Skeletal muscle tissue (tissue), 4 donors: ENCODE data around the gene SBK3. TPM values are rescaled to one million over a fixed set of nuclear protein-coding genes. Genes with fewer than 3 reads are reported as not detected.
"Not testable (repeated sequence)": the region's sequence is repeated elsewhere in the genome, so short reads cannot be mapped to it uniquely, and the experiment has no call there.

Experiments used
- H3K27ac ChIP-seq: one replicate; pipeline ENCODE4 v1.7.0; 2013; ENCODE audit warnings: mild to moderate bottlenecking, low read depth, low read length, inconsistent platforms
- H3K27me3 ChIP-seq, 3 donors: one replicate each; pipeline ENCODE4 v1.7.0; 2013; ENCODE audit warnings: low read length in 3 of 3; ENCODE audit not compliant: control insufficient read depth in 3 of 3, insufficient read depth in 3 of 3
- H3K36me3 ChIP-seq, 3 donors: one replicate each; pipeline ENCODE4 v1.7.0; 2013; ENCODE audit warnings: low read length in 3 of 3; ENCODE audit not compliant: control insufficient read depth in 3 of 3, insufficient read depth in 3 of 3
- H3K4me1 ChIP-seq, 3 donors: one replicate each; pipeline ENCODE4 v1.7.0; 2013; ENCODE audit warnings: low read length in 3 of 3, mild to moderate bottlenecking in 3 of 3; ENCODE audit not compliant: control insufficient read depth in 3 of 3, insufficient read depth in 3 of 3
- H3K4me3 ChIP-seq, 3 donors: one replicate each; pipeline ENCODE4 v1.7.0; 2013; ENCODE audit warnings: low read length in 3 of 3
- H3K9ac ChIP-seq, 3 donors: one replicate each; pipeline ENCODE4 v1.7.0; 2013; ENCODE audit warnings: low read length in 3 of 3, mild to moderate bottlenecking in 3 of 3, moderate library complexity in 2 of 3, low read depth in 1 of 3
- H3K9me3 ChIP-seq, 3 donors: one replicate each; pipeline ENCODE4 v1.7.0; 2013; ENCODE audit warnings: low read length in 3 of 3; ENCODE audit not compliant: control insufficient read depth in 3 of 3
- total RNA-seq: library from RNA; depleted of rRNA; stranded (reverse); fragments of >200 nt; gene quantifications from one replicate; pipeline ENCODE4 v1.2.3, GENCODE V29; 2014
- donor health status: Osteomylitis.

SBK3 gene
- total RNA-seq, 1 donor from 2014 or later: not detected

GRCh38 chr19:55584871-55585270 is 39.5 kb upstream of the SBK3 start:
- H3K27me3 ChIP-seq: peaks cover 2 to 19% (median 16%) of the 10 kb centered on the region in 3 donors
- H3K4me1 ChIP-seq: peaks cover 24 to 30% (median 28%) of the 10 kb centered on the region in 3 donors
- H3K27ac ChIP-seq: no peak overlapping the region
- H3K9ac ChIP-seq: no peak overlapping the region
- H3K4me3 ChIP-seq: no peak overlapping the region
- H3K36me3 ChIP-seq: no peaks in the 10 kb centered on the region
- no peaks in the 10 kb centered on the region for H3K9me3 ChIP-seq

- not testable (repeated sequence) for H3K9ac ChIP-seq, H3K9me3 ChIP-seq, H3K4me3 ChIP-seq, H3K36me3 ChIP-seq, H3K27ac ChIP-seq
- Histone ChIP-seq H3K4me1 (peaks cover 28 to 36% (median 30%) of the 10 kb centered on the region in 3 donors), H3K27me3 (peaks cover 2 to 19% (median 16%) of the 10 kb centered on the region in 3 donors)
Measured at GRCh38 chr19:55583897-55584296, 38.6 kb upstream of the SBK3 start.

GRCh38 chr19:55582284-55582683 is 36.9 kb upstream of the SBK3 start:
- H3K4me1 ChIP-seq: peaks cover 26 to 33% (median 29%) of the 10 kb centered on the region in 3 donors
- not testable (repeated sequence) for H3K36me3 ChIP-seq

DNA sequence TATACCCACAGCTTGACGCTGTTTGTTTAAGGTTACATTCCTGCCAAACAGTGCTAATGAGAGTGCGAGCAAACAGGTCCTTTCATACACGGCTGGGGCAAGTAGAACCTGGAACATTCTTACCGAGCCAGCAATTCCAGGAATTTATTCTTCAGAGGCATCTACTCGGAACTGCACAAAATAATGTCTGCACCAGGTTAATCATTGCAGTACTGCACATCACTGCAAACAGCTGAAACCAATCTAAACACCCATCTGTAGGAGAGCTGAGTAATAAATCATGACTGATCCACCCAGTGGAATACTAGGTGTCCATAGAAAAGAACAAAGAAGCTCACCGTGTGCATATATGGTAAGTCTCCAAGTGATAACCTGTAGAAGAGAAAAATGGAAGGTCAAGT is 36.5 kb upstream of the SBK3 start:
- peak overlapping the region in 1 of 3 donors; percentile 85 for H3K4me3 ChIP-seq

More at GRCh38 chr19:55582284-55582683, 36.9 kb upstream of the SBK3 start:
- not testable (repeated sequence) for H3K4me3 ChIP-seq, H3K27ac ChIP-seq, H3K9ac ChIP-seq, H3K9me3 ChIP-seq
- H3K27me3 ChIP-seq: peaks cover 2 to 18% (median 16%) of the 10 kb centered on the region in 3 donors

DNA sequence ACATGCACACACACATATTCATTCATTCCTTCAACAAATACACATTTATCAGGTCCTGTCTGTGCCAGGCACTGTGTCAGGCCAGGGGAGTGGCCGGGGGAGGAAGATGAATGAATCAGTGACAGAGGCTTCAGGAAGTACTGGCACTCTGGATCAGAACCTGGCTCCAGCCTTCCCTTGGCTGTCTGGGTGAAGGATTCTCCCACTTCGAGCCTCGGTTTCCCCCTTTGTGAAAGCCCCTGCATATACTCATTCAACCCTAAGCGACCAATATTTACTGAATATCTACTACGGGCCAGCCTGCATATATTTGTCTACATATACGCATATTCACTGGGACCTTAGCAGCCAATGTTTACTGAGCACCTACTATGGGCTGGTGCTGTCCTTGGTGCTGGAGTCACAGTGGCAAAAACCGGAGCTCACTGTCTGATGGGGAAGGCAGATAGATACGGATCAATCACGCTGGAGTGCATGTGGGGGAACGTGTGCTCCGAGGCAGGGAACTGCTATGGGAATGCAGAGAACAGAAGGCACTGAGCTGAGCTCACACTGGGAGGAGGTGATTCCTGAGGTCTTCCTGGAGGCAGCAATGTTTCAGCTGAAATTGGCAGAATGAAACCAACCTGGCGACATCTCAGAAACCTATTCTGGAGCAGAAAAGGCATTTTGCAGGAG is 35.9 kb upstream of the SBK3 start:
- Histone ChIP-seq H3K4me3 (peak overlapping the region; percentile 85 to 87 (median 86)), H3K9me3 (no peaks in the 10 kb centered on the region), H3K27ac (peak overlapping the region; percentile 95), H3K36me3 (peaks cover 0 to 12% (median 6%) of the 10 kb centered on the region in 3 donors), H3K27me3 (peaks cover 2 to 14% (median 10%) of the 10 kb centered on the region in 3 donors), H3K4me1 (peaks cover 18 to 25% (median 21%) of the 10 kb centered on the region in 3 donors), H3K9ac (peak overlapping the region; percentile 87 to 91 (median 87))

More for the DNA sequence above, 36.5 kb upstream of the SBK3 start:
- Histone ChIP-seq H3K27ac (no peak overlapping the region), H3K9ac (no peak overlapping the region), H3K27me3 (peaks cover 2 to 15% (median 14%) of the 10 kb centered on the region in 3 donors), H3K36me3 (peaks cover 0 to 11% (median 4%) of the 10 kb centered on the region in 3 donors), H3K4me1 (peaks cover 21 to 28% (median 24%) of the 10 kb centered on the region in 3 donors), H3K9me3 (no peaks in the 10 kb centered on the region)

GRCh38 chr19:55580628-55581144 is 35.3 kb upstream of the SBK3 start, which contains the start of gene ZNF579:
ZNF579 (minus strand) TSS chr19:55580848; CDS start chr19:55579639, 1,209 bp downstream.
- Histone ChIP-seq H3K36me3 (peaks cover 0 to 12% (median 6%) of the 10 kb centered on the region in 3 donors), H3K4me1 (peaks cover 12 to 20% (median 16%) of the 10 kb centered on the region in 3 donors), H3K9me3 (no peaks in the 10 kb centered on the region), H3K27ac (peak within 1 kb of the TSS; percentile 95), H3K9ac (peak within 1 kb of the TSS; percentile 90 to 94 (median 91)), H3K4me3 (peak within 1 kb of the TSS; percentile 85 to 87 (median 86)), H3K27me3 (peaks cover 0 to 9% (median 6%) of the 10 kb centered on the region in 3 donors)

DNA sequence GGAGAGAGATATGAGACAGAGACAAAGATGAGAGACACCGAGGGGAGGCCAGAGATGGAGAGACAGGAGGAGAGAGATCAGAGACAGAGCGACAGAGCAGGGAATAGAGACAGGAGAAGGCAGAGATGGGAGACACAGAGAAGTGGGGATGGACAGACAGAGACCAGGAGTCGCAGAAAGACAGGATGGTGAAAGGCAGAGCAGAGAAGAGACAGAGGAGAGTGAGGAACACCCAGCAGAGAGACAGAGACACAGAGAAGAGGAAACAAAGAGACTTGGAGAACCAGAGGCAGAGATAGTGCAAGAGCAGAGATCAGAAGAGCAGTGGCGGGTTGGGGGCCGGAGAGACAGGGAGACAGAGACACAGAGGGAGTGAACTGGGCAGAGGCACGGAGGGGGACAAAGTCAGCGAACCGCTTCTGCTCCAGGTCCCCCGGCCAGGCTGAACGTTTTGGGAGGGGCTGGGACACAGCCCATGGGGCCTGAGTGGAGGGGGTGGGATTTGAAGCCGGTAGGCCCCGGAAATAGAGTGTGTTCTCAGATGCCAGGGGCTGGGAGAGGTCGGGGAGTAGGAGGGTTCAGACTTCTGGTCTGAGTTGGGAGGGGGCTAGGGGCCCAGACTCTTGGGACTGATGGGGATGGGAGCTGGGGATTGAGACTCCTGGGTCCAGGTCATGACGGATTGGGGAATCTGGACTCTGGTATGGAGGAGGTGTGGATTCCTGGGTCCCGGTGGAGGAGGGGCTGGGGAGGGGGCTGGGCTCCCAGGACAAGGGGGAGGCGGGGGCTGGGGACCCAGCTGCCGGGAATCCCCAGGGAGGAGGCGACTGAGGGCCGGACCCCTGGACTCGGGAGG is 34.7 kb upstream of the SBK3 start:
- Histone ChIP-seq H3K4me3 (peak overlapping the region; percentile 85 to 87 (median 86)), H3K4me1 (peaks cover 12 to 20% (median 13%) of the 10 kb centered on the region in 3 donors), H3K27ac (peak overlapping the region; percentile 95), H3K9ac (peak overlapping the region; percentile 90 to 94 (median 91)), H3K27me3 (peaks cover 0 to 5% (median 3%) of the 10 kb centered on the region in 3 donors), H3K9me3 (no peaks in the 10 kb centered on the region), H3K36me3 (peaks cover 0 to 12% (median 6%) of the 10 kb centered on the region in 3 donors)

DNA sequence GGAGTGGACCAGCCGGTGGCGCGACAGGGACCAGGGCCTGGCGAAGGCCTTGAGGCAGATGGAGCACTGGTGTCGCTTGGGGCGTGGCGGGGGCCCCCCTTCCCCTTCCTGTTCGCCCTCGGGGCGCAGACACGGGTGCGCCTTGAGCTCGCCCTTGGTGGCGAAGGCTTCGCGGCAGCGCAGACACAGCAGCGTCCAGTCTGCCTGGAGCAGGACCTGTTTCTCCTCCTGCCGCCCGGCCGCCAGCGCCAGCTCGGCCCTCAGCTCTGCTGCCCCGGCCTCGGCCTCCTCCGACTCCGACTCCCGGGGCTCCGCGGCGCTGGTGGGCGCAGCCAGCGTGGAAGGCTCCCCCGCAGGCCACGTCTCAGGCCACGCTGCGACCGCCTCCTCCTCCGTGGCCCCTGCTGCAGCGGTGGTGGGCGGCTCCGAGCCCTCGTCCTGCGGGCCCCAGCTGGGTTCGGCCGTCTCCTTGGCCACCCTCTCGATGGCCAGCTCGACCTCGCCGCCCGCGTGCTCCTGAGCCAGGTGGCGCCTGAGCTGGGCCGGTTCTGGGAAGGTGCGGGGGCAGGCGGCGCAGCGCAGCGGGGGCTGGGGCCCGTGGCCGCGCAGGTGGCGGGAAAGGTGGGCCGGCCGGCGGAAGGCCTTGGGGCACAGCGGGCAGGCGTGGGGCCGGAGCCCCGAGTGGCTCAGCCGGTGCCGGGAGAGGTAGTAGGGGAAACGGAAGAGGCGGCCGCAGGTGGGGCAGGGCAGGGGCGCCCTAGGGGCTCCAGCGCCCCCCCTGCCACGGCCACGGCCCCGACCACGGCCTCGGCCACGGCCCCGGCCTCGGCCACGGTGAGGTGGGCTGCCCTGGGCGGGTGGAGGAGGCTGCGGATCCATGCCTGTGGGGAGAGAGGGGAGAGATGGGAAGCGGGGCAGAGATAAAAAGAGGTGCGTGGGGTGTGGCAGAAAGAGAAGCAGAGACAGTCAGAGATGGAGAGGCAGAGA is 33.7 kb upstream of the SBK3 start:
- Histone ChIP-seq H3K36me3 (peaks cover 0 to 12% (median 6%) of the 10 kb centered on the region in 3 donors), H3K4me1 (peaks cover 12 to 20% (median 13%) of the 10 kb centered on the region in 3 donors), H3K27ac (peak overlapping the region; percentile 95), H3K9ac (peak overlapping the region; percentile 90 to 94 (median 91)), H3K4me3 (peak overlapping the region; percentile 85 to 87 (median 86)), H3K27me3 (no peaks in the 10 kb centered on the region), H3K9me3 (no peaks in the 10 kb centered on the region)
